Osteocyte (in vitro differentiated cells): ENCODE data around the gene SCFD2. TPM values are rescaled to one million over a fixed set of nuclear protein-coding genes. Genes with fewer than 3 reads are reported as not detected.

Source experiments
- DNase-seq: peaks from one replicate; pipeline ENCODE4 v3.0.0; 2021; ENCODE audit warnings: mixed read lengths; ENCODE audit not compliant: unreplicated experiment; ENCODE audit errors: extremely low spot score
- H3K27ac Mint-ChIP-seq: one replicate; pipeline ENCODE4 v1.8.0; 2021; ENCODE audit warnings: mild to moderate bottlenecking, mixed read lengths; ENCODE audit not compliant: unreplicated experiment
- H3K27me3 Mint-ChIP-seq: one replicate; pipeline ENCODE4 v1.8.0; 2021; ENCODE audit warnings: mixed read lengths; ENCODE audit not compliant: unreplicated experiment
- H3K36me3 Mint-ChIP-seq: one replicate; pipeline ENCODE4 v1.8.0; 2021; ENCODE audit warnings: mixed read lengths; ENCODE audit not compliant: unreplicated experiment
- H3K4me1 Mint-ChIP-seq: one replicate; pipeline ENCODE4 v1.8.0; 2021; ENCODE audit warnings: mixed read lengths; ENCODE audit not compliant: unreplicated experiment
- H3K4me3 Mint-ChIP-seq: one replicate; pipeline ENCODE4 v1.8.0; 2021; ENCODE audit warnings: mild to moderate bottlenecking, moderate library complexity, mixed read lengths; ENCODE audit not compliant: unreplicated experiment
- H3K9me3 Mint-ChIP-seq: one replicate; pipeline ENCODE4 v1.8.0; 2021; ENCODE audit warnings: mixed read lengths; ENCODE audit not compliant: unreplicated experiment
- total RNA-seq: library from RNA; stranded (reverse); gene quantifications from 2 replicates; pipeline ENCODE4 v1.2.1, GENCODE V29; 2021
- TF ChIP-seq, protein P1 (sequence below): fragments of 200-600 bp; sonication (generic); IDR thresholded peaks from 2 replicates; pipeline ENCODE4 v1.5.0; 2021; ENCODE audit warnings: antibody characterized with exemption, mild to moderate bottlenecking, moderate library complexity

Gene SCFD2
- total RNA-seq, 1 donor from 2014 or later = 14.0 TPM

DNA sequence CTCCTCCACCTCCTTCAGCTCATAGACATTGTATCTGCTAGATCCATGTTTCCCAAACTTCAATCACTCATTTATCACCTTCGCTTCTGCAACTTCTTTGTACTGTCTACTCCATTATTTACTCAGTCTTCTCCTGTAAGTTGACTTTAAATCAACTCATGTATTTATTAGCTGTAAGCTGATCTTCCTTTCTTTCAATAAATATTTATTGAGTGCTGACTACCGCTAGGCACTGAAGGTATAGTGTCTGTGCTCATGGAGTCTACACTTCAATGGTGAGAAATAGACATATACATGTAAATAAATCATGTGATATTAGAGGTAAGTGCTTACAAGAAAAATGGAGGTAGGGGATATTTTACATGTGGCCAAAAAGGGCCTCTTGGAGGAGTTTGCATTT lies 429.1 kb downstream of the SCFD2 start:
- no peak for DNase-seq
- H3K27me3 Mint-ChIP-seq = no peaks in the 10 kb centered on the region
- TF ChIP-seq, protein P1, sequence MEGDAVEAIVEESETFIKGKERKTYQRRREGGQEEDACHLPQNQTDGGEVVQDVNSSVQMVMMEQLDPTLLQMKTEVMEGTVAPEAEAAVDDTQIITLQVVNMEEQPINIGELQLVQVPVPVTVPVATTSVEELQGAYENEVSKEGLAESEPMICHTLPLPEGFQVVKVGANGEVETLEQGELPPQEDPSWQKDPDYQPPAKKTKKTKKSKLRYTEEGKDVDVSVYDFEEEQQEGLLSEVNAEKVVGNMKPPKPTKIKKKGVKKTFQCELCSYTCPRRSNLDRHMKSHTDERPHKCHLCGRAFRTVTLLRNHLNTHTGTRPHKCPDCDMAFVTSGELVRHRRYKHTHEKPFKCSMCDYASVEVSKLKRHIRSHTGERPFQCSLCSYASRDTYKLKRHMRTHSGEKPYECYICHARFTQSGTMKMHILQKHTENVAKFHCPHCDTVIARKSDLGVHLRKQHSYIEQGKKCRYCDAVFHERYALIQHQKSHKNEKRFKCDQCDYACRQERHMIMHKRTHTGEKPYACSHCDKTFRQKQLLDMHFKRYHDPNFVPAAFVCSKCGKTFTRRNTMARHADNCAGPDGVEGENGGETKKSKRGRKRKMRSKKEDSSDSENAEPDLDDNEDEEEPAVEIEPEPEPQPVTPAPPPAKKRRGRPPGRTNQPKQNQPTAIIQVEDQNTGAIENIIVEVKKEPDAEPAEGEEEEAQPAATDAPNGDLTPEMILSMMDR = no peak
- H3K27ac Mint-ChIP-seq = no peak overlapping the region
- H3K4me3 Mint-ChIP-seq = no peak overlapping the region
- peaks cover 5% of the 10 kb centered on the region for H3K4me1 Mint-ChIP-seq
- no peaks in the 10 kb centered on the region for H3K36me3 Mint-ChIP-seq
- peaks cover 3% of the 10 kb centered on the region for H3K9me3 Mint-ChIP-seq

- TF ChIP-seq, protein P1 = no peak
- Mint-ChIP-seq H3K36me3 (no peaks in the 10 kb centered on the region), H3K4me1 (peaks cover 5% of the 10 kb centered on the region), H3K27me3 (no peaks in the 10 kb centered on the region), H3K27ac (no peak overlapping the region), H3K4me3 (no peak overlapping the region), H3K9me3 (peaks cover 7% of the 10 kb centered on the region)
- no peak for DNase-seq
Measured at GRCh38 chr4:52935317-52935716, 430.5 kb downstream of the SCFD2 start.

DNA sequence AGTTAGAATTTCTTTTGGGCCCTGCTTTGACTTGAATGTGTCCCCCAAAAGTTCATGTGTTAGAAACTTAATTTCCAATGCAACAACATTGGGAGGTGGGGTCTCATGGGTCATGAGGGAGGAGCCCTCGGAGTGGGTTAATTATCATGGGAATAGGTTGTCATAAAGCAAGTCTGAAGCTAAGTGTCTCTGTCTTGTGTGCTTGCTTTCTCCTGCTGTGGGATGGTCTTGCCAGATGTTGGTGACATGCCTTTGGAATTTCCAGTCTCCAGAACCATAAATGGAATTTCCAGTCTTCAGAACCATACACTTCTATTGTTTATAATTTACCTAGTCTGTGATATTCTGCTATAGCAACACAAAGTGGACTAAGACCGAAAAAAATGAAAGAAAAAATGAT lies 432.1 kb downstream of the SCFD2 start:
- Mint-ChIP-seq H3K4me3 (no peak overlapping the region), H3K9me3 (peaks cover 14% of the 10 kb centered on the region), H3K27ac (no peak overlapping the region), H3K27me3 (no peaks in the 10 kb centered on the region), H3K36me3 (no peaks in the 10 kb centered on the region), H3K4me1 (peaks cover 5% of the 10 kb centered on the region)
- DNase-seq = no peak
- TF ChIP-seq, protein P1 = no peak

DNA sequence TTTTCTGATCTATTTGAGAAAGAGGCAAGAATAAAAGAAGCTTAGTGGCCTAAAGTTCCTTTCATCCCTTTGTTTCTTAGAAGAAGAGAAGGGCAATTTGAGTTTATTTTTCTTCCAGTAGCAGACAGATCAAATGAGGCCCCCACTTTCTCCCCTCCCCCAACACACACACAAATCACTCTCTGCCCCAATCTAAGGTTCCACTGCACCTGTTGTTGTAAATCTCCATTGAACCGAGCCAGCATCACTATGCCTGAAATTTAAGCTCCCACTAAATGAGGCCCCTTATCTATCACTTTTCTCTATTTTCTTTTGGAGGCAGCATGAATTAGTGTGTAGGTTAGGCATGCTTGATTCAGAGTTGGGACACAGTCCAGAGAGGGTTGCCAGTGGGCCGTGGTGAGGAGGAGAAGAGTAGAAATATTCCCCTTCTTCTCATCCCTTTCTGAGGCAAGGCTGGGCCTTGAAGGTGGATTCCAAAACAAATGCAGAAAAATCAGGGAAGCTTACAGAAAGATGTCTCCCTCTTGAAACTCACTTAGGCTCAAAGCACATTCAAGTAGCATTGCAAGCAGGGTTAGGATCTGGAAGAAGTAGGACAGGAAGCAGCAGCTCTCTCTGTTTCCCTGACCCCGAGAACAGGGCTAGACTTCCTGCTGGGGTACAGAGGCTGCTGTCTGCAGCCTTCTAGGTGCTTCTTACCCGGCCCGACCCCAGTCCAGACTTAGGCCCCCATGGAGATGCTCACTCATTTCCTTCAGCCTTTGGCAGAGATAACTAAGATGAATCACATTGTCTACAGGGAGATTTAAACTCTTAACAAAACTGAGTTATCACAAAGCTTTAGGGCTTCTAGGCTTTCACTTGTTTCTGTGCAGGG lies 433.0 kb downstream of the SCFD2 start:
- Mint-ChIP-seq H3K4me3 (no peak overlapping the region), H3K27ac (no peak overlapping the region), H3K36me3 (no peaks in the 10 kb centered on the region)

DNA sequence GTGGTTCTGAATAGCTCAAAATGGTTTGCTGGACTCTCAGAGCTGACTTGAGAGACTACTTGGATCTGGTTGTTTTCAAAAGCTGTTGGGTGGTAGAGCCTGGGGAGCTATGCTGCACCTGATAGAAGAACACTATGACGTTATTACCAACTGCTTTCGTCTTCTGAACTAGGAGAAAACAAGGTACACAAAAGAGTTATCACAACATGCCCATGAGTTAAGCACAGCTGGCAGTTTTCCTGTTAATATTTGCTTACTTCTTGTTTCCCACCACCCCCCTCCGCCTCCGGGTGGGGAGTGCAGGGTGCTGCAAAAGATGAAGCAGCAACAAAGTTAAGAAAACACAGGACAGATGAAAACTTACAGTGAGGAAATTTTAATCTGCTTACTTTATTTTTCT lies 434.6 kb downstream of the SCFD2 start:
- H3K36me3 Mint-ChIP-seq = no peaks in the 10 kb centered on the region
- no peaks in the 10 kb centered on the region for H3K27me3 Mint-ChIP-seq
- H3K4me1 Mint-ChIP-seq = peaks cover 5% of the 10 kb centered on the region
- no peak overlapping the region for H3K4me3 Mint-ChIP-seq
- DNase-seq = no peak
- no peak overlapping the region for H3K27ac Mint-ChIP-seq
- TF ChIP-seq, protein P1 = no peak
- H3K9me3 Mint-ChIP-seq = peaks cover 14% of the 10 kb centered on the region

More for the DNA sequence above, 433.0 kb downstream of the SCFD2 start:
- Mint-ChIP-seq H3K27me3 (no peaks in the 10 kb centered on the region), H3K9me3 (peaks cover 14% of the 10 kb centered on the region), H3K4me1 (peaks cover 5% of the 10 kb centered on the region)
- no peak for DNase-seq
- TF ChIP-seq, protein P1 = no peak
